ENCODE data around the gene CXCL11.

DNA sequence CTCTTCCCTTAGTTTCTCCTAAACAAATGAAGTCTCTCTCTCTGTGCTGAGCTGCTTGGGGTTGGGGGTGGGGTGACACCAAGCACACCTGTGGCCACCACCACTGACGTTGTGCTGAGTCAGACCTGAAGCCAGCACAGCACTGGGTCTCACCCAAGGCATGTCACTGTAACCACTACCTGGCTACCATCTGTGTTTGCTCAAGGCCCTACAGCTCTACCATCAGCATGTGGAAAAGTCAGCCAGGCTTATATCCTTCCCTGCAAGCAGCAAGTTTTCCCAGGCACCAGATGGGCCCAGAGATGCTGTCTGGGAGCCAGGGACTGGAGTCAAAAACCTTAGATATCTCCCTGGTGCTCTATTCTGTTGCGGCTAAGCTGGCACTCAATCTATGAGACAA lies 19.5 kb downstream of the CXCL11 start:
- no peak for TF ChIP-seq POLR2AphosphoS5 (IDR thresholded peaks at IDR 0.05; ENCODE audit: low read depth, low read length)
- TF ChIP-seq POLR2A (IDR thresholded peaks at IDR 0.05; ENCODE audit: low read depth, low read length) = no peak
